Pancreas (tissue), 10 donors: ENCODE results near the gene TNXB. TPM values are rescaled to one million over a fixed set of nuclear protein-coding genes. Genes with fewer than 3 reads are reported as not detected.
A peak's percentile ranks its signal among the peaks of the same experiment; 100 is the strongest.

Experiments used
- ATAC-seq, 4 donors: fragments of 200-7000 bp; cut with Tn5 transposase; one replicate each; pipeline versions ENCODE4 v1.8.0 to v1.9.1; 2020; ENCODE audit warnings: mild to moderate bottlenecking in 4 of 4, moderate library complexity in 4 of 4
- DNase-seq, 6 donors: peaks; one replicate each; pipeline ENCODE4 v3.0.0-alpha.2; 2020
- FAIRE-seq: peaks from 2 replicates; lab custom pipeline; 2012; peaks lifted over from hg19 to GRCh38; lab: Jason Lieb, UNC
- H3K27ac ChIP-seq, 4 donors: fragments of 200-600 bp; sonication (generic); 1 replicate in 3 of 4; 2 replicates in 1 of 4; pipeline versions ENCODE4 v1.5.0 to v1.8.0; 2020
- H3K27me3 ChIP-seq, 4 donors: fragments of 200-600 bp; one replicate each; pipeline ENCODE4 v1.8.0; 2021
- H3K36me3 ChIP-seq, 3 donors: fragments of 200-600 bp; sonication (generic) in 1 of 3; one replicate each; pipeline versions ENCODE4 v1.5.0 to v1.8.0; 2020 to 2021
- H3K4me1 ChIP-seq, 3 donors: fragments of 200-600 bp; one replicate each; pipeline ENCODE4 v1.8.0; 2021
- H3K4me3 ChIP-seq, 4 donors: fragments of 200-600 bp; sonication (generic) in 2 of 4; one replicate each; pipeline versions ENCODE4 v1.5.0 to v1.8.0; 2020 to 2021
- H3K9me3 ChIP-seq, 4 donors: fragments of 200-600 bp; one replicate each; pipeline ENCODE4 v1.8.0; 2021
- WGBS, 2 donors: extraction: QIAGEN DNeasy Blood & Tissue Kit; methylation state at CpG; one replicate each; pipeline ENCODE4 v1.1.7; 2013; 5-methylcytosine and 5-hydroxymethylcytosine counted together
- intact Hi-C, 3 donors: fragments of 100-400 bp; cut with DNase I; formaldehyde crosslinking; loops; one replicate each; pipeline versions ENCODE4 v1.11.1 to v1.14.2; 2022
- polyA plus RNA-seq, 2 donors: library from polyadenylated mRNA; stranded (reverse); fragments of 200-250 nt; gene quantifications; one replicate each; pipeline ENCODE4 v1.2.3, GENCODE V29; 2013
- total RNA-seq, 6 donors: library from RNA; stranded (reverse); fragmentation: NEBNext Ultra II Directional in 4 of 6; extraction: Animal tissue kit (Norgen Biotek cat#: 25700) in 4 of 6; gene quantifications; one replicate each; pipeline versions ENCODE4 v1.2.1 to v1.2.4, GENCODE V29; 2021 to 2023
- TF ChIP-seq, protein P1 (sequence below), 4 donors: fragments of 200-600 bp; sonication (generic) in 3 of 4; IDR thresholded peaks; one replicate each; pipeline versions ENCODE4 v1.5.0 to v1.8.0; 2021; ENCODE audit warnings: antibody characterized with exemption in 4 of 4
- donor health status: healthy with polysubstance abuse.
- donor health status: DM: no; HTN: no; CAD: no; lungs with moderate emphysema.
- donor health status: DM: no; HTN: no; CAD: no.
- donor health status: control.
- donor health status: control.
- donor health status: Bipolar disorder and iron deficiency.
- donor health status: DM: yes; HTN: yes; CAD: no.
- donor health status: DM: no; HTN: no; CAD: no.
- donor health status: DM: no; HTN: no; CAD: no.
- donor health status: DM: yes; HTN: yes; CAD: no.

TNXB gene
- total and polyA plus RNA-seq, 8 donors = 5.2 to 18.6 (median 9.9) TPM

DNA sequence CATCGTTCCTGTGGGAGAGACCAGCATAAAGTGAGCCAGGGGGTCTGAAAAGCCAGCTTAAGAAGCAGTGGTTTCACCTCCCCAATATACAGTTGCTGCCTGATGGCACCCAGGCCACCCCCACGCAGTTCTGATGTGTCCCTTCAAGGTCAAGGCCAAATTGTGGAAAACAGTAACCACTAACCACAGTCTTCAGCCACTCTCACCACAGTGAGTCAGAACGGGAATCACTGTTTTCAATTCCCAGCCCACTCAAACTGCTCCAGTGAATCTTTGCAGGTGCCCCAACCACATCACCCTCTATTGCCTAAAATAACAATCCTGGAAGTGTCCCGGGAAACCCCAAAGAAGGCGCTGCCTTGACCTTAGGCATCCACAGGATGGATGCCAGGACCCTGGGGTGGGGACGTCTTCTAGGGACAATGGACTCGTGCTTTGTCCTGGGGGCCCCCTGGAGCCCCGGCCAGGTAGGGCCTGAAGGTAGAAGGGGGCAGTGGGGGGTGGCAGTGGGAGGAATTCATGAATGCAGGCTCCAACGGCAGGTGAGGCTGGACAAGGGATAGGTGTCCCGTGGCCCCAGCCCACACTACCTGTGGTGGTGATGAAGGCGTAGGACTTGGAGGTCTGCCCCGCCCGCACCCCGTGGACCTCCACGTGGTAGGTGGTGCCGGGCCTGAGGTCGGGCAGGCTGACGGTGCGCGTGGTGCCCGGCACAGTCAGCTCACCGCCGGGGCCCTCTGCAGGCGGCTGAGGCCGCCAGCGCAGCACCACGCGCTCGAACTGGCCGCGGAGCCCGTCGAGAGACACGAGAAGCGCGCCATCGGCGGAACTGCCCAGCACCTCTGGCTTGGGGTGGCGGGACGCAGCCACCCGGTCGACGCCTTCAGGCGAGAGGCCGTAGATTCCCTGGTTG is 22.2 kb downstream of the TNXB start:
- H3K4me3 ChIP-seq = peak overlapping the region in 1 of 4 donors; percentile 29

DNA sequence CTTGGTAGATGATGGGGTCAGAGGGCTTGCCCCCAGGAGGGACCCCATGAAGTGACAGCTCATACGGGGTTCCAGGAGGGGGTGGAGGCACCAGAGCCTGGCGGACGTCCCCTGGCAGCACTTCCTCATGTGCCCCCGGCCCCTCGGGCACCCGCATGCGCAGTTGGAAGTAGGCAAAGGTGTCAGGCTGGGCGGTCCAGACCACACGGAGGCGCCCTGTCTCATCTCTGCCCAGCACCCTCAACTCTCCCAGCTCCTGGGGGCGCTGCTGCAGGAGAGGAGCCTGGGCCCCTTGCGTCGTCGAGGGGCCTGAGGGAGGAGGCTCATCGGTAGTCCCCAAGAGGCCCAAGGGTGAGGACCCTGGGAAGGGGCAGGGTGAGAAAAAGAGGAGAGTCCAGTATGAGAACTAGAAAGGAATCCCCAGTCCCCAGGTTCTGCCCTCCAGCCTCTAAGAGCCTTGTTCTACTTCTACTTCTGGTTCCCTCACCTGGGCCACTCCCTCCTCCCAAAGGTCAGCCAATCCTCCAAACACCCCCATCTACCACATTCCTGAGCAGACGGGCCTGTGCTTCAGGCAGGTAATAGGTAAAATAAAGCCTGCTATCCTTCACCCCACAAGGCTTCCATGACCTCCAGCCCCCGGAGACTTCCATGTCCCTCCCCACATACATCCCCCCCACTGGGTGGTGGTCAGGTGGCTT is 23.2 kb downstream of the TNXB start:
- Histone ChIP-seq H3K27me3 (no peaks in the 10 kb centered on the region), H3K4me1 (no peaks in the 10 kb centered on the region), H3K4me3 (no peak overlapping the region), H3K27ac (no peak overlapping the region), H3K9me3 (no peaks in the 10 kb centered on the region), H3K36me3 (no peaks in the 10 kb centered on the region)
- TF ChIP-seq, protein P1, sequence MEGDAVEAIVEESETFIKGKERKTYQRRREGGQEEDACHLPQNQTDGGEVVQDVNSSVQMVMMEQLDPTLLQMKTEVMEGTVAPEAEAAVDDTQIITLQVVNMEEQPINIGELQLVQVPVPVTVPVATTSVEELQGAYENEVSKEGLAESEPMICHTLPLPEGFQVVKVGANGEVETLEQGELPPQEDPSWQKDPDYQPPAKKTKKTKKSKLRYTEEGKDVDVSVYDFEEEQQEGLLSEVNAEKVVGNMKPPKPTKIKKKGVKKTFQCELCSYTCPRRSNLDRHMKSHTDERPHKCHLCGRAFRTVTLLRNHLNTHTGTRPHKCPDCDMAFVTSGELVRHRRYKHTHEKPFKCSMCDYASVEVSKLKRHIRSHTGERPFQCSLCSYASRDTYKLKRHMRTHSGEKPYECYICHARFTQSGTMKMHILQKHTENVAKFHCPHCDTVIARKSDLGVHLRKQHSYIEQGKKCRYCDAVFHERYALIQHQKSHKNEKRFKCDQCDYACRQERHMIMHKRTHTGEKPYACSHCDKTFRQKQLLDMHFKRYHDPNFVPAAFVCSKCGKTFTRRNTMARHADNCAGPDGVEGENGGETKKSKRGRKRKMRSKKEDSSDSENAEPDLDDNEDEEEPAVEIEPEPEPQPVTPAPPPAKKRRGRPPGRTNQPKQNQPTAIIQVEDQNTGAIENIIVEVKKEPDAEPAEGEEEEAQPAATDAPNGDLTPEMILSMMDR (IDR thresholded peaks at IDR 0.05) = no peak
- whole genome bisulfite sequencing, 2 donors = 62 to 80% methylated on average over 17 of the region's 17 CpGs
- FAIRE-seq (no peak), ATAC-seq (no peak), DNase-seq (peak in 1 of 6 donors; percentile 54)
- intact Hi-C loops = no loop called here

More for the DNA sequence above, 22.2 kb downstream of the TNXB start:
- Histone ChIP-seq H3K9me3 (no peaks in the 10 kb centered on the region), H3K4me1 (no peaks in the 10 kb centered on the region), H3K27ac (peak overlapping the region in 1 of 4 donors; percentile 5), H3K36me3 (no peaks in the 10 kb centered on the region), H3K27me3 (no peaks in the 10 kb centered on the region)
- ATAC-seq (peak; percentile 20 to 40 (median 39)), DNase-seq (peak in 1 of 6 donors; percentile 67), FAIRE-seq (no peak)
- 20 to 35% methylated on average over 28 to 45 of the region's 45 CpGs for WGBS, 2 donors
- intact Hi-C loops = no loop called here
- TF ChIP-seq, protein P1 (IDR thresholded peaks at IDR 0.05) = no peak

DNA sequence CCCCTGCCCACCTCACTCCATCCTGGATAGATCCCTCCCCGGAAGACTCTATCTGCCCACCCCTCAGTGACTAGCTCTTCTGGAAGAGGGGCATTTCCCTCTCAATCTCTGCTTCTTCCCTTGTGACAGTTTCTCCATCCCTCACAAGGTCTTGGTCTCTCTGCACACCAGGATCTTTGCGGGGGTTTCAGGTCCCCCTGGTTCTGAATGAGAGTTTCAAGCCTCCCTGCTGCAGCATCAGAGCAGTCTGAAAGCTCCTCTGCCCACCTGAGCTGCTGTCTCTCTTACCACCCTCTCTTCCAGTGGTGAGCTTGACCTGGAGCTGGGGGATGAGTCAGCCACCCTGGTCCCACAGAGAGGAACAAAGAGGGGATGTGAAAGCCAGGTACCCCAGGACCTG is 24.4 kb downstream of the TNXB start:
- no peaks in the 10 kb centered on the region for H3K4me1 ChIP-seq
- FAIRE-seq (no peak), DNase-seq (no peak), ATAC-seq (no peak)
- no peak overlapping the region for H3K4me3 ChIP-seq
- intact Hi-C loops = no loop called here
- H3K36me3 ChIP-seq = no peaks in the 10 kb centered on the region
- H3K9me3 ChIP-seq = no peaks in the 10 kb centered on the region
- WGBS, 2 donors = 61 to 78% methylated on average over 2 of the region's 2 CpGs
- H3K27me3 ChIP-seq = no peaks in the 10 kb centered on the region
- TF ChIP-seq, protein P1 (IDR thresholded peaks at IDR 0.05) = no peak
- no peak overlapping the region for H3K27ac ChIP-seq

DNA sequence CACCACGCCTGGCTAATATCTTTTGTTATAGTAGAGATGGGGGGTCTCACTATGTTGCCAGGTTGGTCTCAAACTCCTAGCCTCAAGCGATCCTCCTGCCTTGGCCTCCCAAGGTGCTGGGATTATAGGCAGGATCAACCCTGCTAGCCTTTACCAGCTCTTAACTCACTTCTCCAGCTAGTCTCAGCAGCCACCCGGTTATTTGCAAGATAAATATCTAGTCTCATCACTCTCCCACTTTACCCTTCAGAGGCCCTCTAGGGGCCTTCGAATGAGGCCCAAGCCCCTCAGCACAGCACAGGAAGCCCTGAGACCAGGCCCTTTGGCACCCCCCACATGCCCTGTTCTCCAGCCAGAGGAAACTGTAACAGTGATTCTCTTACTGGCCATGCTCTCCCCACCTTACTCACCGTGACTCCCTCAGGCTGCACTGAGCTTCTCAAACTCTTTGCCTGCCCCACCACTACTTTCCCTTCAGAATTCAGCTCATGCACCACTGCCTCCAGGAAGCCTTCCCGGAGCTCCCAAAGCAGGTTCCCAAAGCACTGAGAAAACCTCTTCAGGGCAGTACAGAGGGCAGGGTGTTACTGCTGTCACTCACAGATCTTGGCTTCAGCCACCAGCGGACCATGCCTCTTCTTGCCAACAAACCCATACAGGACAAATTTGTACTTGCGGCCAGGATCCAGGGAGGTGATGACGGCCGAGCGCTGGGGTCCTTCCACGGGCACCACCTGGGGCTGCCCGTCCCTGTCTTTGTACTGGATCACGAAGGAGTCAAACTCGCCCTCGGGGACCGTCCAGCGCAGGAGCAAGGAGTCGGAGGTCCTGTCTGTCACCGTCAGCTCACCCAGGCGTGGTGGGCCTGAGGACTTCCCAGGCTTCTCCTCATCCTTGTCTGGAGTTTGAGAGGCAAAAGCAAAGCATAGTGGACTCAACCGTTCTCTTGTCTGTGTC is 25.0 kb downstream of the TNXB start:
- Histone ChIP-seq H3K4me3 (no peak overlapping the region), H3K9me3 (no peaks in the 10 kb centered on the region), H3K27ac (no peak overlapping the region), H3K27me3 (no peaks in the 10 kb centered on the region), H3K4me1 (no peaks in the 10 kb centered on the region), H3K36me3 (no peaks in the 10 kb centered on the region)
- ATAC-seq = no peak
- intact Hi-C loops = no loop called here
- TF ChIP-seq, protein P1 (IDR thresholded peaks at IDR 0.05) = no peak
- no peak for FAIRE-seq
- WGBS, 2 donors = 70 to 82% methylated on average over 22 of the region's 22 CpGs
- DNase-seq = peak in 1 of 6 donors; percentile 43
